SU-DHL-6 (cell line): ENCODE results near the gene SLCO3A1.

Experiments used
- EZH2phosphoT487 ChIP-seq: fragments of 200-600 bp; sonication (generic), shearing (Covaris generic); conservative IDR thresholded peaks from 2 replicates; pipeline ENCODE4 v1.6.1; 2018; ENCODE audit warnings: mild to moderate bottlenecking, antibody characterized with exemption, low read length, moderate library complexity, mixed read lengths
- TF ChIP-seq, protein P1 (sequence below): fragments of 200-600 bp; sonication (generic); IDR thresholded peaks from one replicate; pipeline ENCODE4 v1.5.1; 2017; ENCODE audit warnings: antibody characterized with exemption, mild to moderate bottlenecking, low read length, moderate library complexity; ENCODE audit not compliant: insufficient read depth, poor library complexity, severe bottlenecking

DNA sequence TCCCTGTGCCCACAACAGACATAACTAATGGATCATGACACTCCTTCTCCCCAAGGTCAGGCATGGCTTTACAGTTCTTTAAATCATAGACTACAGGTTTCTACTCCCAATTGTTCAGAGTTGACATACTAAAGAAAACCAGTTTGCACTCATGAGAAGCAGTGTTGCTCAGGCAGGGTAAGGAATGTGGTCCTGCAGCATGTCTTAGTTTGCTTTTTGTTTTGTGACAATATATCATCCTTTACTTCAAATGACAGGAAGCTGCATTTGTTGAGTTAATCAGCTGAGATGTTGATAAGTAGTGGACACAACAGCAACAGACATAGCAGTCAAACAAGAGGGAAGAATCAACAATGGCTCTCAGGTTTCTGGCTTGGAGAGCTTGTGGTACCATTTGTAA, 267.5 kb downstream of the SLCO3A1 start:
- TF ChIP-seq, protein P1, sequence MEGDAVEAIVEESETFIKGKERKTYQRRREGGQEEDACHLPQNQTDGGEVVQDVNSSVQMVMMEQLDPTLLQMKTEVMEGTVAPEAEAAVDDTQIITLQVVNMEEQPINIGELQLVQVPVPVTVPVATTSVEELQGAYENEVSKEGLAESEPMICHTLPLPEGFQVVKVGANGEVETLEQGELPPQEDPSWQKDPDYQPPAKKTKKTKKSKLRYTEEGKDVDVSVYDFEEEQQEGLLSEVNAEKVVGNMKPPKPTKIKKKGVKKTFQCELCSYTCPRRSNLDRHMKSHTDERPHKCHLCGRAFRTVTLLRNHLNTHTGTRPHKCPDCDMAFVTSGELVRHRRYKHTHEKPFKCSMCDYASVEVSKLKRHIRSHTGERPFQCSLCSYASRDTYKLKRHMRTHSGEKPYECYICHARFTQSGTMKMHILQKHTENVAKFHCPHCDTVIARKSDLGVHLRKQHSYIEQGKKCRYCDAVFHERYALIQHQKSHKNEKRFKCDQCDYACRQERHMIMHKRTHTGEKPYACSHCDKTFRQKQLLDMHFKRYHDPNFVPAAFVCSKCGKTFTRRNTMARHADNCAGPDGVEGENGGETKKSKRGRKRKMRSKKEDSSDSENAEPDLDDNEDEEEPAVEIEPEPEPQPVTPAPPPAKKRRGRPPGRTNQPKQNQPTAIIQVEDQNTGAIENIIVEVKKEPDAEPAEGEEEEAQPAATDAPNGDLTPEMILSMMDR = no peak
- TF ChIP-seq EZH2phosphoT487 = no peak
